LNCAP (cell line): ENCODE measurements around the gene EEIG2.

Experiments used
- TF ChIP-seq, protein P1 (sequence below): fragments of 450-650 bp; IDR thresholded peaks from 2 replicates; pipeline ENCODE4 v1.5.1; 2017; ENCODE audit warnings: mild to moderate bottlenecking

Gene EEIG2

DNA sequence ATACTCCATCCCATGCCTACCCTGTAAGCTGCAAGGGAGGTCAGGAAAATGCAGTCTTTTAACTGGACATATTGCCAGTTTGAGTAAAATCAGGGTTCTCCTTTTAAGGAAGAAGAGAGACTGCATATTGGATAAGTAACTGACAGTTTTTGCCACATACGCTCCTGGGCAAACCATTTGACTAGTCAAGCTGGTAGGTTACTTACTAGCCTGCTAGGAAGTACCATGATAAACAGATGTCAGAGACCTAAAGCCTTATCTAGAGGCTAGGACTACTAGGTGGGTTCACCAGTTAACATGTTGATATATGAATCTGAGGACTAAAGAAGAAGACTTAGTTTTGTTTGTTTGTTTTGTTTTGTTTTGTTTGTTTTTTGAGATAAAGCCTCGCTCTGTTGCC lies 33.5 kb downstream of the EEIG2 start:
- TF ChIP-seq, protein P1, sequence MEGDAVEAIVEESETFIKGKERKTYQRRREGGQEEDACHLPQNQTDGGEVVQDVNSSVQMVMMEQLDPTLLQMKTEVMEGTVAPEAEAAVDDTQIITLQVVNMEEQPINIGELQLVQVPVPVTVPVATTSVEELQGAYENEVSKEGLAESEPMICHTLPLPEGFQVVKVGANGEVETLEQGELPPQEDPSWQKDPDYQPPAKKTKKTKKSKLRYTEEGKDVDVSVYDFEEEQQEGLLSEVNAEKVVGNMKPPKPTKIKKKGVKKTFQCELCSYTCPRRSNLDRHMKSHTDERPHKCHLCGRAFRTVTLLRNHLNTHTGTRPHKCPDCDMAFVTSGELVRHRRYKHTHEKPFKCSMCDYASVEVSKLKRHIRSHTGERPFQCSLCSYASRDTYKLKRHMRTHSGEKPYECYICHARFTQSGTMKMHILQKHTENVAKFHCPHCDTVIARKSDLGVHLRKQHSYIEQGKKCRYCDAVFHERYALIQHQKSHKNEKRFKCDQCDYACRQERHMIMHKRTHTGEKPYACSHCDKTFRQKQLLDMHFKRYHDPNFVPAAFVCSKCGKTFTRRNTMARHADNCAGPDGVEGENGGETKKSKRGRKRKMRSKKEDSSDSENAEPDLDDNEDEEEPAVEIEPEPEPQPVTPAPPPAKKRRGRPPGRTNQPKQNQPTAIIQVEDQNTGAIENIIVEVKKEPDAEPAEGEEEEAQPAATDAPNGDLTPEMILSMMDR: no peak

DNA sequence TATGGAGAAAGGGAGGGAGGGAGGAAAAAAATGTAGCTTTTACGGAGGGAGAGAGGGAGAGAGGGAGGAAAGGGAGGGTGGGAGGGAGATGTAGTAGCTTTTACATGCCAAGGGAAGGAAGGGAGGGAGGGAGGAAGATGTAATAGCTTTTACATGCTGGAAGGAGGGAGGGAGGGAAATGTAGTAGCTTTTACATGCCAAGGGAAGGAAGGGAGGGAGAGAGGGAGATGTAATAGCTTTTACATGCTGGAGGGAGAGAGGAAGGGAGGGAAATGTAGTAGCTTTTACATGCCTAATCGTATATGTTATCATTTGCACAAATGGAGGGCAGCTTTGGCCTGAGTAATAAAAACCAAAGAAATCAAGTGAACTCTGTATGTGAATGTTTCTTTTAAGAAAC lies 35.6 kb downstream of the EEIG2 start:
- TF ChIP-seq, protein P1: no peak

DNA sequence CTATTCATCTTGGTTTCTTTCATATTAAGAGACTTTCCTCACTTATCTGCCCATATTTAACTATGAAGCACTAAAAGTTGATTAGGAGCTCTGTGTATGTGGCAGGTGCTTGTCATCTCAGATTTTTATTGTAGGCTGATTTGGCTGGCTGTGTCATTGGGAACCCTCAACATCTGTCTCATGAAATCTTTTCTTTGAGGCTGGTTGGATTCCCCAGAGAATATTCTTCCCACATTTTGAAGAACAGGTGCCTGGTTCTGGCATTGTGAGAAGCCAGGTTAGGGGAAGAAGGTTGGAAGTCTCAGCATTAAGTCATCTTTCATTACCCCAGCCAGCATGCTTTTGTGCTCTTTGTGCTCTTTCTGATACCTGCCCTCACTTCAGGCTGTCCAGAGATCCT lies 37.1 kb downstream of the EEIG2 start:
- TF ChIP-seq, protein P1: no peak

DNA sequence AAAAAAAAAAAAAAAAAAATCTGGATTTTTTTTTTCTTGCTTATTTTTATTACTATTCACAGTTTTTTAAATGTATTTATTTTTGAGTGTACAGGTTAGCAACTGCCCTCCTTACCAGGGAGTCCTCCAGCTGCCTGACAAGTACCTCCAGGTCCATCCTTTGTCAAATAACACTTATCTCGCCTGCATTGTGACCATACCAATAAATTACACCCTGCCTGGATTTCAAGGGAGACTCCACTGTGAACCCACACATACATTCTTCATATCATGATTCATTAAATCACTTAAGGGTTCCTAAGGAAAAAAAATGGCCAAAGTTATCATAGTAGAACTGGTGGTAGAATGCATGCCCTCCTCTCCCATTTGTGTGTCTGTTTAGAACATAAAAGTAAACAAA lies 38.4 kb downstream of the EEIG2 start:
- TF ChIP-seq, protein P1: no peak

DNA sequence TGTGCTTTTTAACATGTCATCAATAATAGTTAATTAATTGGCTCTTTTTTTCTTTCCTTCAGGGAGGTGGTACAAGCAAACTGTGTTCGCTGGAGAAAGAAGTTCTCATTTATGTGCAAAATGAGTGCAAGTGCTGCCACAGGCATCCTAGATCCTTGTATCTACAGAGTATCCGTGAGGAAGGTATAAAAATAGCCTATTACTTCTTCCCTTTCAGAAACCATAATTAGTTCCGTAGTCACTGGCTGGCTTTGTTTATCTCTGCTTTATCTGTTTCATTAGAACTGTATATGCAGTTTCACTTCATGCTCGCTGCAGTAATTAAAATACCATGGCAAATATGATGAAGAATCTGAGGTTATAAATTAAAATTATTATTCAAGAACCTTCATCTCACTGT lies 40.6 kb downstream of the EEIG2 start:
- TF ChIP-seq, protein P1: no peak

DNA sequence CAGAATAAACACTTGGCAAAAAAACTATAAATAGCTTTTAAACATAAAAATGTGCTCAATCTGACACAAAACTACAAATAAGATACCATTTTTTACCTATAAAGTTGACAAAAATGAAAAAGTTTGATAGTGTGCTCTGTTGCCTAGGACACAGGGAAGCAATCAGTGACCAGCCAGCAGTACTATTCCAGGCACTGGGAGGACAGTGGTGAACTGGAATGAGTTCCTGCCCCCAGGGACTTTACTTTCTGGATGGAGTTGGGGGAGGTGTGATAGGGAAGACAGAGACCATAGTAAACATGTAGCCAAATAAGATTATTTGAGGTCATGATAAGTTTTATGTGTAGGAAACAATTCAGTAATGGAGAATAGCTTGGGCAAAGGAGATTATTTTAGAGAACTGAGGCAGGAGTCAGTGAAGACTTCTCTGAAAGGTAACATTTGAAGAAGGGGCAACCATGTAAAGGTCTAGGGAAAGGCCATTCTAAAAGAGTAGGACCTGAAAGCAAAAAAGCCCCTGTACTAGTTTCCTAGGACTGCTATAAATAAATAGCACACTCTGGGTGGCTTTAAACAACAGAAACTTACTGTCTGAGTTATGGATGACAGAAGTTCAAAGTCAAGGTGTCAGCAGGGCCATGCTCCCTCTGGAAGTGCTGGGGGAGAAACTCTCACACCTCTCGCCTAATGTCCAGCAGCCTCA lies 42.0 kb downstream of the EEIG2 start:
- TF ChIP-seq, protein P1: no peak

DNA sequence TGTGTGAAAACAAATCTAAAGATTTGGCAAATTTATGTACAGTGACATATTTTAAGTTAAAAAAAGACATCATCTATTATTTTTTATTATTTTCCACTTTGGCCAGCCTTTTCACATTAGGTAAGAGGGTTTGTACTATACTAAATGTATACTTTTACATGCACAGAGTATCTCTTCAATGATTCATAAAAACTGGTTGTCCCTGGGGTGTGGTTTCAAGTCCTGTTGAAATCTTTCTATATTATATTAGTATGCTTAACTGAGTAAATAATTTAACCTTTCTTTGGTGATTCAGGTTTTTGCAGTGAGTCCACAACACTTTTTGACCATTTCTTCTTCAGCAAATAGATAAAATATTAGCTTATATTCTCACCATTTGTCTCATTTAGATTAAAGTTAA lies 45.7 kb downstream of the EEIG2 start:
- TF ChIP-seq, protein P1: no peak

DNA sequence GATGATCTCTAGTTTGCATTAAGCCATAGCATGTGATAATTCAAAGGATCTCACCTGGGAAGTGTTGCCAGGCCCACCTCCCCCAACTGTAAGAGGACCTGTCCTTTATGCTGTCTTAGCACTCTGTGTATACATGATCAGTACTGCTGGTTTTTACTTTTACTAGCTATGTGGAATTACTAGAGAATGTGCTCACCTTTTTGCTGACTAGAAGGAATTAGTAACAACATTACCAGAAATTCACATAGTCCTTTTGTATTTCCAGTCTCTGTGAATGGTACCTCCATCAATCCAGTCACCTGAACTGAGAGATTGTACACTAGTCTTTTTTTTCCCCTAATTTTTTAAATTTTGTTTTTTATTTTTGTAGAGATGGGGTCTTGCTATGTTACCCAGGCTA lies 46.6 kb downstream of the EEIG2 start:
- TF ChIP-seq, protein P1: no peak
